Inferior parietal cortex (tissue), 1 donor: ENCODE results near the gene FAXC.

ENCODE experiments used
- DNase-seq: peaks from one replicate; pipeline ENCODE4 v3.0.0-alpha.2; 2016; ENCODE audit errors: extremely low spot score

FAXC gene

GRCh38 chr6:99349171-99350141, at the start of gene FAXC:
FAXC (minus strand) TSS chr6:99349674; CDS start chr6:99349372, 302 bp downstream.
- DNase-seq = no peak

- no peak for DNase-seq
Observed at GRCh38 chr6:99397287-99397686, 47.8 kb upstream of the FAXC start.

DNA sequence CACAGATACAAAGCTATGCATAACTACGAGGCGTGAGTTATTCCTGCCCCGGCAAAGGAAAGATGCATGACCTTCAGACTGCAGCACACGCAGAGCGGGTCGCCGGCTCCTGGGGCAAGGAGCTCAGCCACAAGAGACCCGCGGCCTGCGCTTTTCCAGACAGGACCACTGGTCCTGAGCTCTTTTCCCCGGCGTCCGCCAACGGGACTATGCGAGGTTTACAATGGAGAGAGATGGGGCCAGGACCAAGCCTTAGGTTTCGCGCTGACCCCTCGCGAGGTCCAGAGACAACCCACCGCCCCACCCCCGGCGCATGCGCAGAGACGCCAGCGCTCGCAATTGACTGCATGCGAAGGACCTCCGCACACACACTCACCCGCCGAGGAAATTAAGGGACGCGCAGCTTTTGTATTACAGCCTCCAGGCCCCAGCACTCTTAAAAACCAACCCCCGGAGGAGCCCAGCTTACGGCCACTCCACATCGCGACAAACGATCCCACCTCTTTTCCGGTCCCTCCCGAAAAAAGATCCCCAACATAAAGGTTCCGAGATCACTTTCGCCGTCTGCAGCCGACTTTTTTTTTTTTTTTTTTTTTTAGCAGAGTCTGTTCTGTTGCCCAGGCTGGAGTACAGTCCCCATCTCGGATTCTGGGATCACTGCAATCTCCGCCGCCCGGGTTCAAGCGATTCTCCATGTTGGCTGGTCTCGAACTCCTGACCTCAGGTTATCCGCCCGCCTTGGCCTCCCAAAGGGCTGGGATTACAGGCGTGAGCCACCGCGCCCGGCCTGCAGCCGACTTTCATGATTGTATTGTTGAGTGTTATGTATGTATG, 44.4 kb upstream of the FAXC start, which contains the start of gene COQ3:
Gene COQ3 (minus strand): TSS at position 498 of the 834 bp plus-strand sequence. CDS start 16 bp downstream, at position 482.
- peak; percentile 74 for DNase-seq

DNA sequence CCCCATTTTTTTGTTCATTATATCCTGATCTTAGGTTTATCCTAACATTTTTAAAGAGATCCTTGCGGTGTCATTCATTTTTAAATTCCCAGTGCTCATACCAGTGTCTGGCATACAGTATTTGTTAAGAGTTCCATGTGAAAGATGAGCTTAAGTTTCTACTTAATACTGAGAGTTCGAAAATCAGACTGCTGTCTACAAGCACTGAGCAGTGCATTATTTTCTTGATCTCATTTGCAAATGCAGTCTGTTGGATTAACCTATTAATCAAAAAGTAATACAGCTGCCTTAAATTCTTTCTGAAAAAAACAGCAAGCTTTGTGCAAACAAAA, 43.9 kb upstream of the FAXC start:
- no peak for DNase-seq

DNA sequence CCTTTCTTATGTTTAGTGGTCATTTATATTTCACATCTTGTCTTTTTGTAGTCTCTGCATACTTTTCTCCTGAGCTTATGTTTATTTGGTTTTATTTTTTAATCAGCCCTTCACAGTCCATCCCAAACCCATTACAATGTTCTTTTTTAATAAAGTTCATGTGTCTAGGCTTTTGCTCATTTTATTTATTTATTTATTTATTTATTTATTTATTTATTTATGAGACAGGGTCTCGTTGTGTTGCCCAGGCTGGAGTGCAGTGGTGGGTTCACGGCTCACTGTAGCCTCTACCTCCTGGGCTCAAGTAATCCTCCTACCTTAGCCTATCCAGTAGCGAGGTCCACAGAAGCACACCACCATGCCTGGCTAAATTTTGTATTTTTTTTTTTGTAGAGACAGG, 41.4 kb upstream of the FAXC start:
- DNase-seq = no peak

GRCh38 chr6:99384507-99384906, 35.0 kb upstream of the FAXC start:
- DNase-seq = no peak

- no peak for DNase-seq
Observed at GRCh38 chr6:99378636-99379035, 29.2 kb upstream of the FAXC start.

DNA sequence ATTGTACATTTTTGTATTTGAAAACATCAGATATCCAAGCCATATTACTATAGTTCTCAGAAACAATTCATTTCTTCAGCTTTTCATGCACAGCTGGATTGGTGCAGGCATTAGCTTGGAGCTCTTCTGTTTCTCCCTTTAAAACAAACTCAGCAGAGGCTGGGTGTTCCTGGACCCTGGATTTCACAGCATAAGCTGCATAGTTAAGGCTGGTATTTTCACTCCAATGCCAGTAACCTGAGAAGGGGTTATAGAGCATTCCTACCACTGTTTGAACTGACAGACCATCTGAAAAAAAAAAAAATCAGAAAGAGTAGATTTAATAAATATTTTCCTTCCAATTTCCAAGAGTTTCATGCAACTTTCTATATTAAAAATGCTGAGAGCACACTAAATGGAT, 20.1 kb upstream of the FAXC start:
- no peak for DNase-seq

DNA sequence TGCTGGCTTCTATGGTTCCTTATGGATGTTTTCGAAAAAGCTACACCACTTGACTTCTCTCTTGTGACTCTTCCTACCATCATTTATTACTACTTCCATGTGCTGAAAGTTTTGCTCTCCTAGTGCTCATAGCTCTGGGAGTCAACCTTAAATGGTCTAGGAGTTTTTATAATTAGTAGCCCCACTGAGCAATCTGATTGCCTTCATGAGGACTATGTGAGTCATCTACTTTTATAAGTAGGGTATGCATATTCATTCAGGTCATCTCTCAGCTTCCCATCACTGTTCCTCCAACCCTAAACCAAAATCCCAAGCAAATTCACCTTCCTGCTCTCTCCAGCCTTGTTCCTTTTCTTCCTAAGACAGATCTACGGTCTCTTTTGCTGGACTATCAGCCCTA, 17.4 kb upstream of the FAXC start:
- DNase-seq = no peak

DNA sequence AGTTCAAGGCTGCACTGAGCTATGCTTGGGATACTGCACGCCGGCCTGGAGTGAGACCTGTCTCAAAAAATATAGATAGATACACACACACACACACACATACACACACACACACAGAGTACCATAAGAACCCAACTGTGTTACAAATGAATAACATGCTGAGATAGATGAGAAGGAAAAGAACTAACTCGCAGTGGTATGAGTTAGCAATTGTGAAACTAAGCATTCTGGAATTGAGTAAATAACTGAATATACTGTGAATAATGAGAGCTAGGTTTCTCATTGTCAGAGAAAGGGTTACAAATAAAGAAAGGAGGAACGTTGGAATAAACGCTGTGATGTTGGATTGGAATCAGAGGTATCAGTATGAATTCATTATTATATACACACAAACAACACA, 14.6 kb upstream of the FAXC start:
- DNase-seq = no peak

DNA sequence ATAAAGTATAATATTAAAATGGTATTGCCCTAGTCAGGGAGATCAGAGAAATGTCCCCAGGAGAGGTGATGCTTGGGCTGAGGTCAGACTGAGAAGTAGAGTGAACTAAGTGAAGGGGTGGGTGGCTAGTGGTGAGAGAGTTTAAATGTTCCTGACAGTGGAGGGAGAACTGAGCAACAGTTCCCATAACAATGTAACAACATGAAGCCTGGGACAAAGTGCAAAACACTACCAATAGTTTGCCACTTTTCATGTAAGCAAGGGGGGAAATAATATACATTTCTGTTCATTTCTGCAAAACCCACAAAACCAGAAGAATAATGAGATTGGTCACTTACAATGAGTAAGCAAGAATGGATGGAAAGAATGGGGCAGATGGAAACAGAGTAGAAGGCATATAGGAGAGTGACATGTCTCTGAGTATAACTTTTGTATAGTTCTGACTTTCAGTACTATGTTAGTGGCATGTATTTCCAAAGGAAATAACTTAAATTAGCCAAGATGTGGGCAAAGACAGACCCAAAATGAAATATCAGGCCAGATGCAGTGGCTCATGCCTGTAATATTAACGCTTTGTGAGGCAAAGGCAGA, 13.3 kb upstream of the FAXC start:
- no peak for DNase-seq

- DNase-seq = no peak
Observed at GRCh38 chr6:99359800-99360199, 10.3 kb upstream of the FAXC start.

DNA sequence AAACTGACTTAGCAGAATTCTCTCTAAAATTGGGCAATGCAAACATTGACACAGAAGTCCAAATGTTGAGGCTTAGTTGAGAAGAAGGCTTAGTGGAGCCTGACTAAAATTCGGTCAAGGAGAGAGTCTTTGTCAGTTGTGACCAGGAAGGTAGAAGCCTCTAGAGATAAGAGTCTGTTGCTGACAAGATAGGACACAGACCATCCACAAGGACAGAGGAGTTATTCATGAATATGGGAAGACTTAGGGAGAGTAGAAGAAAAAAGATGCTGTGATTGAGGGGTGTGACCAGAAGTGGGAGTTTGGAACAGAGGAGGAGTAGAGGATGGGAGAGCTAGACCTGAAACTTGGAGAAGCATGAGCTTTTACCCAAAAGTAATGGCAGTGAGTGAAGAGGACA, 7.2 kb upstream of the FAXC start:
- DNase-seq = no peak

DNA sequence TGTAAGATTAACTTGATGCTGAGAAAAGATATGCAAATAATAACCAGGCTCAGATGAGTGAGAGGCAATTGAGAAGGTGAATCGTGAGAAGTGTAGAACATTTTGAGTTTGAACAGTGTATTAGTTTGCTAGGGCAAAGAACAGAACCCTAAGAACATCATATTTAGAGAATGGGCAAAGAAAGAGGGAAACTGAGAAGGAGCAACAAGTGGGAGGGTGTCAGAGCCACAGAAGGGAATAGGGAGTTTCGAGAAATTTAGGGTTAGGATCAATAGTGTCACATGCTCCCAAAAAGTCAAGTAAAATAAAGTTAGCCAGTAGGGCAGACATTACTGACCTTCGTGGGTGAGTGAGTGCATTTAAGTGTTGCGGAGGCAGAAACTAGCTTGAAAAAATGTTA, 5.5 kb upstream of the FAXC start:
- DNase-seq = no peak

DNA sequence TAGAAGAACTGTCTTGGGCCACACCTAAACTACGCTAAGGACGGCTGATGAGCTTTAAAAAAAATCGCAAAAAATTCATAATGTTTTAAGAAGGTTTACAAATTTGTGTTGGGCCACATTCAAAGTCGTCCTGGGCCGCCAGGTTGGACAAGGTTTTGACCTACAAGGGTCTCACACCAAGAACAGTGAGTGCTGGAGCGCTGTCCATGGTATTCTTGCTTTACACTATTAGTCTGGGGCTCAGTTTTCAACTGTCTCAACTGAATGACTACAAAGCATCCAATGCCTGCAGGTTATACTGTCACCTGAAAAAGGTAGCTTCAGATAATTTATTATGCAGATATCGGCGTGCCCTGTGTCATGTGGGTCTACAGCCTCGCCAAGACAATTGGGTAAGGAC, 3.7 kb upstream of the FAXC start:
- no peak for DNase-seq

DNA sequence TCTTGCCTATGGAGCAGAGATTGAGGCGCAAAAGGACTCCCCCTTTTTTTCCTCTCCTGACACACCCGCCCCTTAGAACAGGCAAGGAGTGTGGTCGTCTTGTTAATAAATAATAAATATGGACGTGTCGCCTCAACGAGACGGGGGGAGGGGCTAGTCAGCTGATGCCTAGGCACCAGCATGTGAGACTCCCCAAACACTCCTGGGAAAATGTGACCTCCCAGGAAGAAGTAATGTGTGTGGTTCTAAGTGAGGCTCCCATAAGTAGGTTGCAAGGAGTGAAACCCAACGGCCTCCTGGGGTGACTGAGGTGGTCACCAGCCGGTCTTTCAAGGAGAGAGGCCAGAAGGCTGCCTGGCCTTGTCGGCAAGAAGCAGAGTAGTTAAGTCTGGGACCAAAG, 1.1 kb upstream of the FAXC start:
- no peak for DNase-seq

- DNase-seq = peak; percentile 44
Observed at GRCh38 chr6:99348288-99349170, 945 bp downstream of the FAXC start.

DNA sequence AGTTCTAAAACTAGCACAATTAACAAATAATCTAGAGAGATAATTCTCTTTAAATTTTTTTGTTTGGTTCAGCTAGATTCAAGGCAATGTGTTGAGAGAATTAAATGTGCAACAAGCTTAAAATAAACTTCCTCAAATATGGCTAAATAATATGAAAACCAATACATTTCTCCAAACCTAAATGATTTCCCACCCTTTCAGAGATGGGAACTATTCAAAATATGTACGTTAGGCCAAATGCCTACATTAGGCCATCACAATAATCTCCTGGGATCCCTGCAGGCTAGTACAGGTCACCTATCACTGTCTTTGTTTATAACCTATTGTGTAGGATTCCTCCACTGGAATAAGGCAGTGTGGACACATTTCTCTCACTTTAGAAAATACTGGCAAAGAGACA, 1.7 kb downstream of the FAXC start:
- peak; percentile 33 for DNase-seq

GRCh38 chr6:99346595-99346994, 2.9 kb downstream of the FAXC start:
- DNase-seq = no peak

DNA sequence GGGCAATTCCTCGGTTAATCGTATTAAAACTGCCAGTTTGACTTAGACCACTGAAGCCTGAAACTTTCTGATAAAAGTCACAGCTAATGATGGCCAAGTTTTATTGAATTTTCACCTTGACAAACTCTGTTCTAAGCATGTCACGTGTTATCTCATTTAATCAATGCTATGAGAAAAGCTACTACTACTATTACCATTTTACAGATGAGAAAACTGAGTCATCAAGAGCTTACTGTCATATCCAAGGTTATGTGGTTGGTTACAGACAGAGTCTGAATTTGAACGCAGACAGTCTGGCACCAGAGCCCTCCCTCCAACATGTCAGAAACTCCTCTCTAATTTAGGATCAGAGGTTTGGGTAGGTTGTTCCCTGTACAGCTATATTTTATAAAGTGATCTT, 4.3 kb downstream of the FAXC start:
- no peak for DNase-seq

- no peak for DNase-seq
Observed at GRCh38 chr6:99344289-99344688, 5.2 kb downstream of the FAXC start.
